OCI-LY3 (cell line): ENCODE measurements around the gene PSEN1.
A peak's percentile ranks its signal among the peaks of the same experiment; 100 is the strongest.

Experiments used
- H2AFZ ChIP-seq: fragments of 200-600, 300-600 bp; shearing (Covaris generic); 2 replicates; pipeline ENCODE4 v1.6.0; 2014; ENCODE audit warnings: antibody characterized with exemption, low read depth, low read length
- H3K27ac ChIP-seq: fragments of 200-600, 300-600 bp; sonication (generic); 2 replicates; pipeline ENCODE4 v1.5.1; 2014; ENCODE audit warnings: mild to moderate bottlenecking, low read length, moderate library complexity, mixed read lengths
- H3K27me3 ChIP-seq: fragments of 200-600, 300-600 bp; sonication (generic); 2 replicates; pipeline ENCODE4 v1.6.1; 2014; ENCODE audit warnings: low read depth, low read length, mixed read lengths
- H3K36me3 ChIP-seq: fragments of 200-600, 300-600 bp; sonication (generic); replicated peaks from 2 replicates; pipeline ENCODE3; 2014; ENCODE audit warnings: low read depth, low read length, mixed read lengths
- H3K4me1 ChIP-seq: fragments of 300-600, 200-600 bp; sonication (generic); 2 replicates; pipeline ENCODE4 v1.6.1; 2014; ENCODE audit warnings: low read length, mixed read lengths
- H3K4me2 ChIP-seq: fragments of 200-600, 300-600 bp; sonication (generic); 2 replicates; pipeline ENCODE4 v1.6.1; 2014; ENCODE audit warnings: low read length, mixed read lengths
- H3K4me3 ChIP-seq: fragments of 300-600, 200-600 bp; sonication (generic); 2 replicates; pipeline ENCODE4 v1.5.1; 2014; ENCODE audit warnings: antibody characterized with exemption, mild to moderate bottlenecking, low read length, moderate library complexity
- H3K79me2 ChIP-seq: fragments of 300-600, 200-600 bp; shearing (Covaris generic); 2 replicates; pipeline ENCODE4 v1.6.1; 2014; ENCODE audit warnings: mild to moderate bottlenecking, low read length, mixed read lengths
- H3K9ac ChIP-seq: fragments of 300-600, 200-600 bp; shearing (Covaris generic); 2 replicates; pipeline ENCODE4 v1.6.0; 2014; ENCODE audit warnings: mild to moderate bottlenecking, low read length, moderate library complexity
- H3K9me3 ChIP-seq: fragments of 200-600, 300-600 bp; shearing (Covaris generic); 2 replicates; pipeline ENCODE4 v1.6.1; 2014; ENCODE audit warnings: low read length, mixed read lengths; ENCODE audit not compliant: insufficient read depth
- H4K20me1 ChIP-seq: fragments of 200-600, 300-600 bp; sonication (generic); 2 replicates; pipeline ENCODE4 v1.6.1; 2016; ENCODE audit warnings: low read length, mixed read lengths; ENCODE audit not compliant: insufficient read depth
- CTCF ChIP-seq: fragments of 200-600, 300-600 bp; sonication (generic); IDR thresholded peaks from 2 replicates; pipeline ENCODE4 v1.5.1; 2014; ENCODE audit warnings: antibody characterized with exemption, low read length, low read depth
- EZH2phosphoT487 ChIP-seq: fragments of 200-600 bp; shearing (Covaris generic); IDR thresholded peaks from 2 replicates; pipeline ENCODE4 v1.6.1; 2018; ENCODE audit warnings: antibody characterized with exemption, mixed run types, low read depth

PSEN1 gene

GRCh38 chr14:73237786-73238423 lies 101.6 kb downstream of the PSEN1 start:
- H3K9ac ChIP-seq, result no peak overlapping the region
- no peak for TF ChIP-seq CTCF
- TF ChIP-seq EZH2phosphoT487, result no peak
- no peaks in the 10 kb centered on the region for H3K36me3 ChIP-seq
- no peaks in the 10 kb centered on the region for H3K9me3 ChIP-seq
- H4K20me1 ChIP-seq, result no peaks in the 10 kb centered on the region
- no peak overlapping the region for H2AFZ ChIP-seq
- peaks cover 61% of the 10 kb centered on the region for H3K27me3 ChIP-seq
- H3K79me2 ChIP-seq, result no peaks in the 10 kb centered on the region
- H3K27ac ChIP-seq, result no peak overlapping the region
- H3K4me1 ChIP-seq, result peaks cover 31% of the 10 kb centered on the region
- H3K4me3 ChIP-seq, result peak overlapping the region; percentile 21; the same call in 1 of the 2 replicates
- peak overlapping the region; percentile 52 for H3K4me2 ChIP-seq

- Histone ChIP-seq H3K9ac (no peak overlapping the region), H3K4me1 (peaks cover 37% of the 10 kb centered on the region)
Measured at GRCh38 chr14:73238424-73238852, 102.1 kb downstream of the PSEN1 start.

GRCh38 chr14:73238941-73239340 lies 102.6 kb downstream of the PSEN1 start:
- Histone ChIP-seq H3K27ac (no peak overlapping the region), H3K79me2 (no peaks in the 10 kb centered on the region), H3K4me3 (no peak overlapping the region), H2AFZ (no peak overlapping the region), H3K9ac (no peak overlapping the region), H3K4me2 (no peak overlapping the region), H3K27me3 (peaks cover 60% of the 10 kb centered on the region), H3K36me3 (no peaks in the 10 kb centered on the region), H4K20me1 (no peaks in the 10 kb centered on the region), H3K4me1 (peaks cover 37% of the 10 kb centered on the region), H3K9me3 (no peaks in the 10 kb centered on the region)
- TF ChIP-seq EZH2phosphoT487, result no peak; the same call in 1 of the 2 replicates
- TF ChIP-seq CTCF, result no peak

More at GRCh38 chr14:73238424-73238852, 102.1 kb downstream of the PSEN1 start:
- Histone ChIP-seq H2AFZ (no peak overlapping the region), H3K4me3 (peak overlapping the region; percentile 21; the same call in 1 of the 2 replicates), H3K79me2 (no peaks in the 10 kb centered on the region), H3K27ac (no peak overlapping the region), H3K9me3 (no peaks in the 10 kb centered on the region), H3K36me3 (no peaks in the 10 kb centered on the region), H4K20me1 (no peaks in the 10 kb centered on the region), H3K4me2 (peak overlapping the region; percentile 52), H3K27me3 (peaks cover 60% of the 10 kb centered on the region)
- TF ChIP-seq CTCF (no peak), EZH2phosphoT487 (no peak)

GRCh38 chr14:73239393-73240241 lies 103.3 kb downstream of the PSEN1 start:
- no peak overlapping the region for H3K4me2 ChIP-seq
- peaks cover 37% of the 10 kb centered on the region for H3K4me1 ChIP-seq
- H2AFZ ChIP-seq, result no peak overlapping the region
- H3K9ac ChIP-seq, result no peak overlapping the region
- H3K4me3 ChIP-seq, result no peak overlapping the region
- no peaks in the 10 kb centered on the region for H3K9me3 ChIP-seq
- peaks cover 59% of the 10 kb centered on the region for H3K27me3 ChIP-seq
- no peak; the same call in 1 of the 2 replicates for TF ChIP-seq EZH2phosphoT487
- TF ChIP-seq CTCF, result no peak
- H3K27ac ChIP-seq, result no peak overlapping the region
- H3K79me2 ChIP-seq, result no peaks in the 10 kb centered on the region
- H4K20me1 ChIP-seq, result no peaks in the 10 kb centered on the region
- H3K36me3 ChIP-seq, result no peaks in the 10 kb centered on the region
